ENCODE results near the gene METTL25B. TPM values are rescaled to one million over a fixed set of nuclear protein-coding genes. Genes with fewer than 3 reads are reported as not detected.

Gene METTL25B
- total and polyA plus RNA-seq, 4 donors, result 6.9 to 13.5 (median 11.5) TPM

DNA sequence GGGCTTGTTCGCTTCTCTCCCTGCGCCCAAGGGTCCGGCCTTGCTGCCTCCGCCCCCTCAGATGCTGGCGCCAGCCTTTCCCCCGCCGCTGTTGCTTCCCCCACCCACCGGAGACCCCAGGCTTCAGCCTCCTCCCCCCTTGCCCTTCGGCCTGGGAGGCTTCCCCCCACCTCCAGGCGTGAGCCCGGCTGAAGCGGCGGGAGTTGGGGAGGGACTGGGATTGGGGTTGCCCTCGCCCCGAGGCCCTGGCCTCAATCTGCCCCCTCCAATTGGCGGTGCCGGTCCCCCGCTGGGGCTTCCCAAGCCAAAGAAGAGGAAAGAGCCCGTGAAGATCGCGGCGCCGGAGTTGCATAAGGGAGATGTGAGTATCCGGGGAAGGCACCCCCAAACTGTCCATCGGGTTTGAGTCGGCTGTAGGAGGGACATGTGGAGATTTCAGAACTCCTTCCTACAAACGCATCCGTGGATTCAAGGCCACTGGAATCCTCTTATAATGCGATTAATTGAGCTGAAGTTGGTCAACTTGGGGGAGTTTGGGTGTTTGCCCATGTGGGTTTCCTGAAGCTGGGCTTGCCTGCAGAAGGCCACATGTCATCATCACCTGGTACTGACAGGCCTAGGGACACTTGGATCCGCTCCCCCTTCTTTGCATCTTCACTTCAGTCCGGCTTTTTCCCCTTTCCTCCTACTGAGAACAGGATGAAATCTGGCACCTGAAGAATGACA, 39.8 kb downstream of the METTL25B start:
- Histone ChIP-seq H3K4me3 (ENCODE audit: low read depth in 1 of 3, low read length in 3 of 3) (peak overlapping the region; percentile 72 to 98 (median 92)), H3K4me1 (ENCODE audit: control insufficient read depth in 4 of 4, insufficient read depth in 4 of 4, low read length in 3 of 4) (peaks cover 4 to 28% (median 26%) of the 10 kb centered on the region in 4 donors), H3K27me3 (ENCODE audit: control insufficient read depth in 4 of 4, insufficient read depth in 4 of 4, low read length in 3 of 4) (no peaks in the 10 kb centered on the region), H3K9me3 (ENCODE audit: control insufficient read depth in 4 of 4, low read length in 3 of 4) (no peaks in the 10 kb centered on the region), H3K27ac (ENCODE audit: low read depth in 1 of 2, low read length in 2 of 2) (peak overlapping the region; percentile 83 to 92), H3K36me3 (ENCODE audit: control insufficient read depth in 4 of 4, insufficient read depth in 3 of 4, low read depth in 1 of 4, low read length in 3 of 4) (peaks cover 0 to 4% (median under 1%) of the 10 kb centered on the region in 4 donors), H3K9ac (ENCODE audit: low read depth in 1 of 2, low read length in 2 of 2) (peak overlapping the region; percentile 95 to 98)
- no peak for TF ChIP-seq RAD21 (IDR thresholded peaks at IDR 0.05)
- TF ChIP-seq, protein P1, sequence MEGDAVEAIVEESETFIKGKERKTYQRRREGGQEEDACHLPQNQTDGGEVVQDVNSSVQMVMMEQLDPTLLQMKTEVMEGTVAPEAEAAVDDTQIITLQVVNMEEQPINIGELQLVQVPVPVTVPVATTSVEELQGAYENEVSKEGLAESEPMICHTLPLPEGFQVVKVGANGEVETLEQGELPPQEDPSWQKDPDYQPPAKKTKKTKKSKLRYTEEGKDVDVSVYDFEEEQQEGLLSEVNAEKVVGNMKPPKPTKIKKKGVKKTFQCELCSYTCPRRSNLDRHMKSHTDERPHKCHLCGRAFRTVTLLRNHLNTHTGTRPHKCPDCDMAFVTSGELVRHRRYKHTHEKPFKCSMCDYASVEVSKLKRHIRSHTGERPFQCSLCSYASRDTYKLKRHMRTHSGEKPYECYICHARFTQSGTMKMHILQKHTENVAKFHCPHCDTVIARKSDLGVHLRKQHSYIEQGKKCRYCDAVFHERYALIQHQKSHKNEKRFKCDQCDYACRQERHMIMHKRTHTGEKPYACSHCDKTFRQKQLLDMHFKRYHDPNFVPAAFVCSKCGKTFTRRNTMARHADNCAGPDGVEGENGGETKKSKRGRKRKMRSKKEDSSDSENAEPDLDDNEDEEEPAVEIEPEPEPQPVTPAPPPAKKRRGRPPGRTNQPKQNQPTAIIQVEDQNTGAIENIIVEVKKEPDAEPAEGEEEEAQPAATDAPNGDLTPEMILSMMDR (IDR thresholded peaks at IDR 0.05; ENCODE audit: low read depth, low read length, missing input control), result no peak
- TF ChIP-seq GABPA (IDR thresholded peaks at IDR 0.05 in 1 of 2, conservative IDR thresholded peaks at IDR 0.05 in 1 of 2), result no peak
- TF ChIP-seq HNF4A (conservative IDR thresholded peaks at IDR 0.05), result no peak
- TF ChIP-seq EGR1 (IDR thresholded peaks at IDR 0.05; ENCODE audit: low read depth in 2 of 2), result no peak
- TF ChIP-seq, protein P2, sequence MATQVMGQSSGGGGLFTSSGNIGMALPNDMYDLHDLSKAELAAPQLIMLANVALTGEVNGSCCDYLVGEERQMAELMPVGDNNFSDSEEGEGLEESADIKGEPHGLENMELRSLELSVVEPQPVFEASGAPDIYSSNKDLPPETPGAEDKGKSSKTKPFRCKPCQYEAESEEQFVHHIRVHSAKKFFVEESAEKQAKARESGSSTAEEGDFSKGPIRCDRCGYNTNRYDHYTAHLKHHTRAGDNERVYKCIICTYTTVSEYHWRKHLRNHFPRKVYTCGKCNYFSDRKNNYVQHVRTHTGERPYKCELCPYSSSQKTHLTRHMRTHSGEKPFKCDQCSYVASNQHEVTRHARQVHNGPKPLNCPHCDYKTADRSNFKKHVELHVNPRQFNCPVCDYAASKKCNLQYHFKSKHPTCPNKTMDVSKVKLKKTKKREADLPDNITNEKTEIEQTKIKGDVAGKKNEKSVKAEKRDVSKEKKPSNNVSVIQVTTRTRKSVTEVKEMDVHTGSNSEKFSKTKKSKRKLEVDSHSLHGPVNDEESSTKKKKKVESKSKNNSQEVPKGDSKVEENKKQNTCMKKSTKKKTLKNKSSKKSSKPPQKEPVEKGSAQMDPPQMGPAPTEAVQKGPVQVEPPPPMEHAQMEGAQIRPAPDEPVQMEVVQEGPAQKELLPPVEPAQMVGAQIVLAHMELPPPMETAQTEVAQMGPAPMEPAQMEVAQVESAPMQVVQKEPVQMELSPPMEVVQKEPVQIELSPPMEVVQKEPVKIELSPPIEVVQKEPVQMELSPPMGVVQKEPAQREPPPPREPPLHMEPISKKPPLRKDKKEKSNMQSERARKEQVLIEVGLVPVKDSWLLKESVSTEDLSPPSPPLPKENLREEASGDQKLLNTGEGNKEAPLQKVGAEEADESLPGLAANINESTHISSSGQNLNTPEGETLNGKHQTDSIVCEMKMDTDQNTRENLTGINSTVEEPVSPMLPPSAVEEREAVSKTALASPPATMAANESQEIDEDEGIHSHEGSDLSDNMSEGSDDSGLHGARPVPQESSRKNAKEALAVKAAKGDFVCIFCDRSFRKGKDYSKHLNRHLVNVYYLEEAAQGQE (IDR thresholded peaks at IDR 0.05), result no peak
- no peak for TF ChIP-seq JUND (IDR thresholded peaks at IDR 0.05)
- TF ChIP-seq, protein P3, sequence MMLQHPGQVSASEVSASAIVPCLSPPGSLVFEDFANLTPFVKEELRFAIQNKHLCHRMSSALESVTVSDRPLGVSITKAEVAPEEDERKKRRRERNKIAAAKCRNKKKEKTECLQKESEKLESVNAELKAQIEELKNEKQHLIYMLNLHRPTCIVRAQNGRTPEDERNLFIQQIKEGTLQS (IDR thresholded peaks at IDR 0.05), result no peak
- TF ChIP-seq YY1 (IDR thresholded peaks at IDR 0.05), result no peak
- TF ChIP-seq, protein P4, sequence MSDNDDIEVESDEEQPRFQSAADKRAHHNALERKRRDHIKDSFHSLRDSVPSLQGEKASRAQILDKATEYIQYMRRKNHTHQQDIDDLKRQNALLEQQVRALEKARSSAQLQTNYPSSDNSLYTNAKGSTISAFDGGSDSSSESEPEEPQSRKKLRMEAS (IDR thresholded peaks at IDR 0.05), result no peak
- no peak for TF ChIP-seq FOXA2 (IDR thresholded peaks at IDR 0.05)
- no peak for TF ChIP-seq FOXA1 (IDR thresholded peaks at IDR 0.05)
- TF ChIP-seq, protein P5, sequence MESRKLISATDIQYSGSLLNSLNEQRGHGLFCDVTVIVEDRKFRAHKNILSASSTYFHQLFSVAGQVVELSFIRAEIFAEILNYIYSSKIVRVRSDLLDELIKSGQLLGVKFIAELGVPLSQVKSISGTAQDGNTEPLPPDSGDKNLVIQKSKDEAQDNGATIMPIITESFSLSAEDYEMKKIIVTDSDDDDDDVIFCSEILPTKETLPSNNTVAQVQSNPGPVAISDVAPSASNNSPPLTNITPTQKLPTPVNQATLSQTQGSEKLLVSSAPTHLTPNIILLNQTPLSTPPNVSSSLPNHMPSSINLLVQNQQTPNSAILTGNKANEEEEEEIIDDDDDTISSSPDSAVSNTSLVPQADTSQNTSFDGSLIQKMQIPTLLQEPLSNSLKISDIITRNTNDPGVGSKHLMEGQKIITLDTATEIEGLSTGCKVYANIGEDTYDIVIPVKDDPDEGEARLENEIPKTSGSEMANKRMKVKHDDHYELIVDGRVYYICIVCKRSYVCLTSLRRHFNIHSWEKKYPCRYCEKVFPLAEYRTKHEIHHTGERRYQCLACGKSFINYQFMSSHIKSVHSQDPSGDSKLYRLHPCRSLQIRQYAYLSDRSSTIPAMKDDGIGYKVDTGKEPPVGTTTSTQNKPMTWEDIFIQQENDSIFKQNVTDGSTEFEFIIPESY (IDR thresholded peaks at IDR 0.05), result no peak
- no peak for TF ChIP-seq SP1 (IDR thresholded peaks at IDR 0.05)
- TF ChIP-seq HNF4G (IDR thresholded peaks at IDR 0.05), result no peak
- no peak for TF ChIP-seq RXRA (IDR thresholded peaks at IDR 0.05)
- under 1% methylated on average over 31 of the region's 31 CpGs for WGBS
- no peak for DNase-seq (ENCODE audit: low spot score)

All from liver (tissue), 9 donors.